ENCODE data around the gene ART5. TPM values are rescaled to one million over a fixed set of nuclear protein-coding genes. Genes with fewer than 3 reads are reported as not detected.
"Not testable (repeated sequence)": the region's sequence is repeated elsewhere in the genome, so short reads cannot be mapped to it uniquely, and the experiment has no call there.

ART5 gene
- total RNA-seq, 1 donor from 2014 or later, result not detected

GRCh38 chr11:3622521-3622920 is 19.3 kb downstream of the ART5 start:
- peaks cover 2% of the 10 kb centered on the region for H3K4me1 Mint-ChIP-seq

GRCh38 chr11:3617990-3618389 is 23.8 kb downstream of the ART5 start:
- DNase-seq, result no peak
- peaks cover 14% of the 10 kb centered on the region for H3K4me1 Mint-ChIP-seq
- no peak overlapping the region for H3K4me3 Mint-ChIP-seq
- intact Hi-C loops (cut with micrococcal nuclease), result loop anchor here (10.0 kb wide), 1 partner anchor 163 kb away; no protein-coding TSS in a partner anchor
- no peaks in the 10 kb centered on the region for H3K9me3 Mint-ChIP-seq
- H3K36me3 Mint-ChIP-seq (ENCODE audit: low read depth), result no peaks in the 10 kb centered on the region
- no peak overlapping the region for H3K27ac Mint-ChIP-seq
- no peaks in the 10 kb centered on the region for H3K27me3 Mint-ChIP-seq

More at GRCh38 chr11:3622521-3622920, 19.3 kb downstream of the ART5 start:
- intact Hi-C loops (cut with micrococcal nuclease), result no loop called here
- no peak for DNase-seq
- Mint-ChIP-seq H3K36me3 (ENCODE audit: low read depth) (no peaks in the 10 kb centered on the region), H3K27me3 (no peaks in the 10 kb centered on the region), H3K27ac (no peak overlapping the region), H3K4me3 (no peak overlapping the region), H3K9me3 (no peaks in the 10 kb centered on the region)

DNA sequence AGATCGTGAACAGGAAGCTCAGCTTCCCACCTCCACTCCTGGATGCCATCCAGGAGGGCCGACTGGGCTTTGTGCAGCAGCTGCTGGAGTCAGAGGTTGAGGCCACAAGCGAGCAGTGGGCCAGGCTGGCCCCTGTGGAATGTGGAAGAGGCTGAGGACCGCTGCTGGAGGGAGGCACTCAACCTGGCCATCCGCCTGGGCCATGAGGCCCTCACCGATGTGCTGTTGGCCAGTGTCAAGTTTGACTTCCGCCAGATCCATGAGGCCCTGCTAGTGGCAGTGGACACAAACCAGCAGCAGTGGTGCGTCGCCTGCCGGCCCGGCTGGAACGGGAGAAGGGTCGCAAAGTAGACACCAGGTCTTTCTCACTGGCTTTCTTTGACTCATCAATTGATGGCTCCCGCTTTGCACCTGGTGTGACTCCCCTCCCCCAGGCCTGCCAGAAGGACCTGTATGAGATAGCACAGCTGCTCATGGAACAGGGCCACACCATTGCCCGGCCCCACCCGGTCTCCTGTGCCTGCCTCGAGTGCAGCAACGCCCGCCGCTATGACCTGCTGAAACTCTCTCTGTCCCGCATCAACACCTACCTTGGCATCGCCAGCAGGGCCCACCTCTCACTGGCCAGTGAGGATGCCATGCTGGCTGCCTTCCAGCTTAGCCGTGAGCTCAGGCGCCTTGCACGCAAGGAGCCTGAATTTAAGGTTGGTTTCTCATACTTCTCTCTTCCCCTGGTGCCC is 24.9 kb downstream of the ART5 start:
- peak overlapping the region; percentile 34 for H3K27ac Mint-ChIP-seq
- H3K27me3 Mint-ChIP-seq, result no peaks in the 10 kb centered on the region
- no peaks in the 10 kb centered on the region for H3K36me3 Mint-ChIP-seq (ENCODE audit: low read depth)
- DNase-seq, result no peak
- H3K4me3 Mint-ChIP-seq, result no peak overlapping the region
- intact Hi-C loops (cut with micrococcal nuclease), result loop anchor here (10.0 kb wide), 1 partner anchor 162 kb away; no protein-coding TSS in a partner anchor
- H3K4me1 Mint-ChIP-seq, result peaks cover 14% of the 10 kb centered on the region
- H3K9me3 Mint-ChIP-seq, result no peaks in the 10 kb centered on the region

DNA sequence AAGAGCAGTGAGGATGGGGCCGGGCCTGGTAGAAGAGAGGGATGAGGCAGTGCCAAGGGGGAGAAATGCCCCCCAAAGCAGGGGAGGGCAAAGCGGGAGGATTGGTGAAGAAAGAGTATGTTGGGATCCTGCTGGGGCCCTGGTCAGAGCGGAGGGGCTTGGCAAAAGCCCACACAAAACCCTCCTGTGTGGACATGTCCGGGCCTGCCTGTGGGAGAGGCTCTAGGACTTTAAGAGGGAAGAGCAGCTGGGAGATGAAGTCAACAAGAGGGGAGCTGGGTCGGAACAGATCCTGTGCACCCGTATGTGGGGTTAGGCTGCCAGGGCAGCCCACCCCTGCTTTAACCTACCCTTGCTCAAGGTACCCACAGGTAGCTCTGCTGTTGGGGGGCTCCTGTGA is 25.8 kb downstream of the ART5 start:
- Mint-ChIP-seq H3K27me3 (no peaks in the 10 kb centered on the region), H3K27ac (no peak overlapping the region), H3K4me1 (peaks cover 14% of the 10 kb centered on the region), H3K9me3 (no peaks in the 10 kb centered on the region), H3K36me3 (ENCODE audit: low read depth) (no peaks in the 10 kb centered on the region), H3K4me3 (no peak overlapping the region)
- intact Hi-C loops (cut with micrococcal nuclease), result loop anchor here (10.0 kb wide), 1 partner anchor 161 kb away; no protein-coding TSS in a partner anchor
- no peak for DNase-seq

GRCh38 chr11:3614742-3615171 is 27.0 kb downstream of the ART5 start:
- H3K4me1 Mint-ChIP-seq, result peaks cover 14% of the 10 kb centered on the region
- DNase-seq, result peak; percentile 80
- intact Hi-C loops (cut with micrococcal nuclease), result loop anchor here (10.0 kb wide), 1 partner anchor 160 kb away; no protein-coding TSS in a partner anchor
- H3K9me3 Mint-ChIP-seq, result no peaks in the 10 kb centered on the region
- H3K4me3 Mint-ChIP-seq, result peak overlapping the region; percentile 53
- no peaks in the 10 kb centered on the region for H3K36me3 Mint-ChIP-seq (ENCODE audit: low read depth)
- H3K27me3 Mint-ChIP-seq, result peaks cover 2% of the 10 kb centered on the region
- H3K27ac Mint-ChIP-seq, result peak overlapping the region; percentile 32

GRCh38 chr11:3613998-3614741 is 27.6 kb downstream of the ART5 start:
- peaks cover 14% of the 10 kb centered on the region for H3K4me1 Mint-ChIP-seq
- peak overlapping the region; percentile 53 for H3K4me3 Mint-ChIP-seq
- H3K27ac Mint-ChIP-seq, result peak overlapping the region; percentile 32
- H3K36me3 Mint-ChIP-seq (ENCODE audit: low read depth), result no peaks in the 10 kb centered on the region
- no peaks in the 10 kb centered on the region for H3K9me3 Mint-ChIP-seq
- no peak for DNase-seq
- intact Hi-C loops (cut with micrococcal nuclease), result loop anchor here (10.0 kb wide), 1 partner anchor 159 kb away; no protein-coding TSS in a partner anchor
- H3K27me3 Mint-ChIP-seq, result peaks cover 2% of the 10 kb centered on the region

- no peaks in the 10 kb centered on the region for H3K9me3 Mint-ChIP-seq
- no peak overlapping the region for H3K4me3 Mint-ChIP-seq
- H3K4me1 Mint-ChIP-seq, result peaks cover 14% of the 10 kb centered on the region
- peaks cover 5% of the 10 kb centered on the region for H3K27me3 Mint-ChIP-seq
- DNase-seq, result no peak
- intact Hi-C loops (cut with micrococcal nuclease), result loop anchor here (10.0 kb wide), 1 partner anchor 157 kb away; no protein-coding TSS in a partner anchor
- H3K36me3 Mint-ChIP-seq (ENCODE audit: low read depth), result no peaks in the 10 kb centered on the region
- H3K27ac Mint-ChIP-seq, result no peak overlapping the region
Observed at GRCh38 chr11:3611976-3612678, 29.7 kb downstream of the ART5 start.

DNA sequence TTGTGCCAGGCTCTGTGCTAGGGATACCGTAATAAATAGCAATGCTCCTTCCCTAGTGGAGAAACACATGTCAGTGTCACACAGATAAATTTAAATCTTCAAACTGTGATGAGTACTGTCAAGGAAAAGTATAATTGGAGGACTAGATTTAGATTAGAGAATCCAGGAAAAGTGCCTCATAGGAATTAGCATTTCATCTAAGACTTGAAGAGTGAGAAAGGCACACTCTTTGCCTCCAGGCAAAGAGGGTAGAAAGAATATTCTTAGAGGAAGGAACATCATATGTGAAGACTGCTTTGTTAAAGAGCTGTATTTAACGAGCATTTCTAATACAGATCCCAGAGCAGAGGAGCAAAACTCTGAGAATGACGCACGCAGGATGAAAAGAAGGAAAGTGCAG is 30.9 kb downstream of the ART5 start:
- peaks cover 5% of the 10 kb centered on the region for H3K27me3 Mint-ChIP-seq
- H3K36me3 Mint-ChIP-seq (ENCODE audit: low read depth), result no peaks in the 10 kb centered on the region
- intact Hi-C loops (cut with micrococcal nuclease), result loop anchor here (10.0 kb wide), 1 partner anchor 156 kb away; no protein-coding TSS in a partner anchor
- no peak overlapping the region for H3K27ac Mint-ChIP-seq
- no peak for DNase-seq
- no peak overlapping the region for H3K4me3 Mint-ChIP-seq
- peaks cover 14% of the 10 kb centered on the region for H3K4me1 Mint-ChIP-seq
- H3K9me3 Mint-ChIP-seq, result no peaks in the 10 kb centered on the region

- DNase-seq, result peak; percentile 80
- H3K4me1 Mint-ChIP-seq, result peaks cover 9% of the 10 kb centered on the region
- intact Hi-C loops (cut with micrococcal nuclease), result loop anchor here (10.0 kb wide), 1 partner anchor 155 kb away; no protein-coding TSS in a partner anchor
- peaks cover 5% of the 10 kb centered on the region for H3K27me3 Mint-ChIP-seq
- no peaks in the 10 kb centered on the region for H3K9me3 Mint-ChIP-seq
- H3K36me3 Mint-ChIP-seq (ENCODE audit: low read depth), result no peaks in the 10 kb centered on the region
- H3K27ac Mint-ChIP-seq, result no peak overlapping the region
- H3K4me3 Mint-ChIP-seq, result no peak overlapping the region
Observed at GRCh38 chr11:3609416-3610265, 32.2 kb downstream of the ART5 start.

DNA sequence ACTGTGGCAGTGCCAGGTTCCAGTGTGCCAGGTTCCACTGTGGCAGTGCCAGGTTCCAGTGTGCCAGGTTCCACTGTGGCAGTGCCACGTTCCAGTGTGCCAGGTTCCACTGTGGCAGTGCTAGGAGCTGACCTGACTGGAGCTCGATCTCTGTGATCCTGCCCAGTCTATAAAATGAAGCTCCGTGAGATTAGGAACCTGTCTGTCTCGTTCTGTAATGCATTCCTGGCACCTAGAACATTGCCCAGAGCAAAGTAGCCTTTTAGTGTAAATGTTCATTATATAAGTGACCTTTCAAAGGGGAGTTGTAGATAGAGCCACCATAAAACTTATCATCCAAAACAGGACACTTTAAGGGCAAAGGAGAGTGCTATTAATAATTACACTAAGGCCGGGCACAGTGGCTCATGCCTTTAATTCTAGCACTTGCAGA is 36.0 kb downstream of the ART5 start:
- H3K4me3 Mint-ChIP-seq, result no peak overlapping the region
- no peaks in the 10 kb centered on the region for H3K36me3 Mint-ChIP-seq (ENCODE audit: low read depth)
- DNase-seq, result no peak
- H3K27me3 Mint-ChIP-seq, result peaks cover 3% of the 10 kb centered on the region
- no peak overlapping the region for H3K27ac Mint-ChIP-seq
- H3K9me3 Mint-ChIP-seq, result no peaks in the 10 kb centered on the region
- intact Hi-C loops (cut with micrococcal nuclease), result no loop called here
- H3K4me1 Mint-ChIP-seq, result no peaks in the 10 kb centered on the region

GRCh38 chr11:3605283-3605662 is 36.5 kb downstream of the ART5 start:
- no peak for DNase-seq
- Mint-ChIP-seq H3K36me3 (ENCODE audit: low read depth) (no peaks in the 10 kb centered on the region), H3K4me3 (no peak overlapping the region), H3K27ac (no peak overlapping the region), H3K9me3 (no peaks in the 10 kb centered on the region), H3K27me3 (peaks cover 3% of the 10 kb centered on the region), H3K4me1 (no peaks in the 10 kb centered on the region)
- intact Hi-C loops (cut with micrococcal nuclease), result no loop called here

DNA sequence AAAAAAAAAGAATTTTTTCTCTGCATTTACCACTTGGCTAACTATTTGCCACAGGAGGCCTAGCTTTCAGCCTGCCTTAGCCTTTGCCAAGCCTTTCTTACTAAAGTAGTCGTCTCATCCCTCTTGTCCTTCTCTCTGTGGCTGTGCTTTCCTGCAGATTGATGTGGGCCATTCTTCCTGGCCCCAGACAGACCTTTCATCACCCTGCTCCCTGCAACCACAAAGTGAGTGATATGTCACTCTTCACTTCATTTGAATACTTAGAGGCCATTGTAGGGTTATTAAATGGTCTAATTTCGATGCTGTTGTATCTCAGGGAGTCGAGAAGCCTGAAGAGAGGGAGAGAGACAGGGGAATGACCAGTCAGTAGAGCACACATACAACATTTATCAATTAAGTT is 37.6 kb downstream of the ART5 start:
- no peak for DNase-seq
- intact Hi-C loops (cut with micrococcal nuclease), result no loop called here
- H3K4me1 Mint-ChIP-seq, result no peaks in the 10 kb centered on the region

GRCh38 chr11:3600201-3600600 is 41.6 kb downstream of the ART5 start:
- H3K36me3 Mint-ChIP-seq (ENCODE audit: low read depth), result not testable (repeated sequence)

More for the DNA sequence above, 37.6 kb downstream of the ART5 start:
- Mint-ChIP-seq H3K36me3 (ENCODE audit: low read depth) (no peaks in the 10 kb centered on the region), H3K4me3 (no peak overlapping the region), H3K27me3 (peaks cover 3% of the 10 kb centered on the region), H3K27ac (no peak overlapping the region), H3K9me3 (no peaks in the 10 kb centered on the region)

More at GRCh38 chr11:3600201-3600600, 41.6 kb downstream of the ART5 start:
- H3K4me3 Mint-ChIP-seq; DNase-seq; H3K4me1 Mint-ChIP-seq; H3K9me3 Mint-ChIP-seq; H3K27ac Mint-ChIP-seq; H3K27me3 Mint-ChIP-seq; intact Hi-C loops (cut with micrococcal nuclease): not testable (repeated sequence)

Data from activated CD4-positive, alpha-beta T cell treated with anti-CD3 and anti-CD28 coated beads, Interleukin-2, amount 10 ng/mL, durations not matched to agents 24 days and 14 days (primary cell).